GM10266 (cell line): Measurements from ENCODE around the gene NTMT1.

Source experiments
- DNase-seq: peaks from one replicate; pipeline ENCODE4 v3.0.0; 2012; ENCODE audit errors: extremely low spot score
- CTCF ChIP-seq: IDR thresholded peaks from 2 replicates; pipeline ENCODE4 v1.5.1; 2012; ENCODE audit warnings: mild to moderate bottlenecking, low read depth; ENCODE audit not compliant: control insufficient read depth, insufficient read depth; ENCODE audit errors: missing control alignments

The NTMT1 gene

GRCh38 chr9:129676287-129676686 is 50.3 kb downstream of the NTMT1 start:
- TF ChIP-seq CTCF, result no peak
- DNase-seq, result no peak

GRCh38 chr9:129676975-129677374 is 51.0 kb downstream of the NTMT1 start:
- TF ChIP-seq CTCF, result no peak

GRCh38 chr9:129677456-129677855 is 51.5 kb downstream of the NTMT1 start:
- DNase-seq, result no peak
- no peak for TF ChIP-seq CTCF

More at GRCh38 chr9:129676975-129677374, 51.0 kb downstream of the NTMT1 start:
- DNase-seq, result no peak

GRCh38 chr9:129678844-129679243 is 52.9 kb downstream of the NTMT1 start:
- no peak for TF ChIP-seq CTCF
- no peak for DNase-seq

DNA sequence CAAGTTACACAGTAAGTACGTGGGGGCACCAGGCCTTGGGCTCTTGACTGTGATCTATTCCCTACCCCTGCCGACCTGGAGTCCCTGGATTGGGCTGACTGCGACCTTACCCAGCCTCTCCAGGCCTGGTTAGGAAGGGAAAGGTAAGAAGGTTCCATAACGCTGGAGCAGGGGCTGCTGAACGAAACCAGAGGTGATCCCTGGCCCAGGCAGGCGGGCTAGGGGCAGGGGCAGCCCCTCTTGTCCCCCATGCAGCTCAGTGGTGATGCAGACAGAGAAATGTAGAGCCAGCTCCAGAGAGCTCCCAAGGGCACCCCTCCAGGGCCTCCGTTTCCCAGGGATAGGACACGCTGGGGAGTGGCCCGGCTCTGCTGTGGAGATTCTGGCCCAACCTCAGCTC is 53.6 kb downstream of the NTMT1 start:
- no peak for TF ChIP-seq CTCF
- DNase-seq, result no peak

- TF ChIP-seq CTCF, result no peak
- DNase-seq, result no peak
Observed at GRCh38 chr9:129681924-129682323, 56.0 kb downstream of the NTMT1 start.

DNA sequence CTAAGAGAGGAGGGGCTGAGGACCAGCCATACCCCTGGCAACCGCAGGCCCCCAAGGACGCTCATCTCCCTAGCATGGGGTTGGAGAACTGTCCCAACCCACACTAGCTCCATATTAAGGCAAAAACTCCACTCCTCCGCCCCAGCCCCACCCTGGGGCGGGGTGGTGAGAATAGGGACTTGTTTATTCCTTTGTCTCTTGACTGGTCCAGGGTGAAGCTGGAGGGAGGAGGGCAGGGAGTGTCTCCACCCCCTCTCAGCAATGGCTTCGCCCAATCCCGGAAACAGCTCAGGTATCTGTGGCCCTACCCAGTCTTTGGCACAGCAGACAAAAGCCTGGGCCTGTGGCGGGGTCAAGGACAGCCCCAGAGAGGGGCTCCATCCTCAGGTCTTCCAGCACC is 56.4 kb downstream of the NTMT1 start:
- no peak for TF ChIP-seq CTCF

More for the DNA sequence above, 56.4 kb downstream of the NTMT1 start:
- no peak for DNase-seq
